Duodenal mucosa (tissue), 2 donors: ENCODE data around the gene SHISA6.

ENCODE experiments used
- H3K27ac ChIP-seq: one replicate; pipeline ENCODE4 v1.7.0; 2013; ENCODE audit warnings: low read depth, low read length
- H3K27me3 ChIP-seq, 2 donors: one replicate each; pipeline ENCODE4 v1.7.0; 2013; ENCODE audit warnings: low read length in 2 of 2, control low read depth in 1 of 2; ENCODE audit not compliant: insufficient read depth in 2 of 2, control insufficient read depth in 1 of 2
- H3K36me3 ChIP-seq, 2 donors: one replicate each; pipeline ENCODE4 v1.7.0; 2013; ENCODE audit warnings: low read length in 2 of 2, control low read depth in 1 of 2; ENCODE audit not compliant: insufficient read depth in 2 of 2, control insufficient read depth in 1 of 2
- H3K4me1 ChIP-seq, 2 donors: one replicate each; pipeline ENCODE4 v1.7.0; 2013; ENCODE audit warnings: low read length in 2 of 2, control low read depth in 1 of 2; ENCODE audit not compliant: insufficient read depth in 2 of 2, control insufficient read depth in 1 of 2
- H3K4me3 ChIP-seq, 2 donors: one replicate each; pipeline ENCODE4 v1.7.0; 2013; ENCODE audit warnings: low read length in 2 of 2, low read depth in 1 of 2
- H3K9ac ChIP-seq, 2 donors: one replicate each; pipeline ENCODE4 v1.7.0; 2013; ENCODE audit warnings: low read length in 2 of 2, low read depth in 1 of 2
- H3K9me3 ChIP-seq, 2 donors: one replicate each; pipeline ENCODE4 v1.7.0; 2013; ENCODE audit warnings: low read length in 2 of 2, control low read depth in 1 of 2; ENCODE audit not compliant: control insufficient read depth in 1 of 2

SHISA6 gene

DNA sequence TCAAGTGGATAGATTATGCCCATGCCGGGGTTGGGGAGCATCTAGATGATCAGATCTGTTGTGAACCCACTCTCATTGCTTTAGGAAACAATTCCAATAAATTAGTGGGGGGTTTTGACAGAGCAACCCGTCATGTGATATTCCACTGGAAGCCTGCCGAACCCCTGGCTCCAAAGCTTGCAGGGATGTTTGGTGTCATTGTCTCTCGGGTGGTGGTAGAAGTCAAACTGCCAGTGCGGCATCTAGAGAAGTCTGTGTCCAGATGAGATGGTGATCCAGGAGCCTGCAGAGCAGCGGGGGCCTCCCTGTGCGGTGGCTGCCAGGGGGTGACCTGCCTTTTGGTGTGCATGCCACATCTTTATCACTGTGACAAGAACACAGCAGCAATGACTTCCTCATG lies 91.7 kb downstream of the SHISA6 start:
- Histone ChIP-seq H3K27me3 (no peaks in the 10 kb centered on the region), H3K36me3 (no peaks in the 10 kb centered on the region), H3K4me1 (no peaks in the 10 kb centered on the region), H3K9ac (no peak overlapping the region), H3K9me3 (no peaks in the 10 kb centered on the region), H3K27ac (no peak overlapping the region), H3K4me3 (no peak overlapping the region)

DNA sequence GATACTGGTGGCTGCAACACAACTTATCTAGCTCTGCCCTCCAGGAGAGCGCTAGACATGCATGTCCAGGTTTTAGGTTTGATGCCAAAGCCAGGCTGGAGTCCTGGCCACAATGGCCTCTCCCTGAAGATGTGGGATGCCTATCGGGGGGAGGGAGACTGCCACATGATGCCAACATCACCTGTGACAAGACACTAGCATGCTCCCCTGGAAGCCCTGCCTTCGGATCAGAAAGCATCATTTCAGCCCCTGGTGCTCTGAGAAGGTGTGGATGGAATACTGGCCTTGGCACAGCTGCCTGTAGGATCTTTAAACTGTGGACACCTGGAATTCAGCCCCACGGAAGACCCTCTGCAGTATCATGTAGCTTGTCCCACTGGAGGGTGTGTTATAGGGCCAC lies 93.5 kb downstream of the SHISA6 start:
- H3K27me3 ChIP-seq: no peaks in the 10 kb centered on the region
- H3K4me3 ChIP-seq: no peak overlapping the region
- H3K9ac ChIP-seq: no peak overlapping the region
- H3K4me1 ChIP-seq: no peaks in the 10 kb centered on the region
- no peaks in the 10 kb centered on the region for H3K9me3 ChIP-seq
- no peaks in the 10 kb centered on the region for H3K36me3 ChIP-seq
- H3K27ac ChIP-seq: no peak overlapping the region

DNA sequence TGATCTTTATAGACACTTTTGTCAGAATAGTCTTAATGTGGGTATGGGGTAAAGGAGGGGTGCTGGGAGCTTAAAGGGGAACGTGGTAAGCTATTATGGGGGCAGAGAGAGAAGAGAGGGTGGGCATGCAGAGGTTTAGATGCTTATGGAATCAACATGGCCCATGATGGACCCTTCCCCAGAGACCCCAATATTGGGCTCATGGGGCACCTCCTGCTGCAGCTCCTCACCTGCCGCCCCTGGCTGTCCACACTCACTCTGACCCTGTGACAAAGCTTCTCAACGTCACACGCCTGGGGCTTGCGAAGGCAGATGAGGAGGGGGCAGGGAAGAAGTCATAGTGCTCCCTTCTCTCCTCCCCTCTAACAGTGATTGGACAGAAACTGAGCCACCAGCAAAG lies 95.3 kb downstream of the SHISA6 start:
- Histone ChIP-seq H3K9me3 (no peaks in the 10 kb centered on the region), H3K27ac (no peak overlapping the region), H3K36me3 (no peaks in the 10 kb centered on the region), H3K4me3 (no peak overlapping the region), H3K4me1 (no peaks in the 10 kb centered on the region), H3K9ac (no peak overlapping the region), H3K27me3 (no peaks in the 10 kb centered on the region)

DNA sequence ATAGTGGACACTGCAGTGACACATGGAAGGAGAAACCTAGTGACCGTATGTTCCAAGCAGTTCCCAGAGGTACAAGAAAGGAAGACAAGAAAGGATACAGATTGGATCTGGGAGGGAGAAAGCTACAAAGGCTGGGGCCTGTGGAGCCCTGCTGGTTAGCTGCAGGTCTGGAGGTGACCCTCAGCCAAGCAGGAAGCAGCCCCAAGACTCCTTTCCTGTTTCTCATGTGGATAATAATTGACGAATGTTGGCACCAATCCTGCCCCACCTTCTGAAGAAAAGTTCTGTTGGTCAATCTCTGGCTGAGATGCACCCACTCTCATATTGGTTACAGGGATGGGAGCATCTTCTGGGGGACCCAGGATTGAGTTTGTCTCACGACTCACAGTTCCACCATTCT lies 99.8 kb downstream of the SHISA6 start:
- H3K9me3 ChIP-seq: no peaks in the 10 kb centered on the region
- no peaks in the 10 kb centered on the region for H3K27me3 ChIP-seq
- no peak overlapping the region for H3K9ac ChIP-seq
- H3K4me3 ChIP-seq: no peak overlapping the region
- H3K4me1 ChIP-seq: no peaks in the 10 kb centered on the region
- H3K27ac ChIP-seq: no peak overlapping the region
- no peaks in the 10 kb centered on the region for H3K36me3 ChIP-seq

DNA sequence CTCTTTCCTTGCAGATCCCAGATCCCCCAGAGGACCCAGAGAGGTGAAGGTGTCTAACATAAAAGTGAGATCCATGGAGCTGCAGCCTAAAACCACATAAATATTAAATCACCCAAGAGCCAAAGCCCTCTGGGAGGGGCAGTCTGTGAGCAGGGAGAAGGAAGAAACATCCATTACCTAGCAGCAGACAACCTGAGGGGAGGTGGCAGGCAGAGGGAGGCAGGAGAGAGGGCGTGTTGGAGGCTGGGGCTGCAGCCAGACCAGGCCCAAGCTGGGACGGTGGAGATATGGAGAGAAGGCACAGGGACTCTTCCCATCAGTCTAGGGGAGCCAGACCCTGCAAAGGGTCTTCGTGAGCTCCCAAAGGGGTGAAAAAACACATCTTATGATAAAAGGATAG lies 101.1 kb downstream of the SHISA6 start:
- Histone ChIP-seq H3K27ac (no peak overlapping the region), H3K4me1 (no peaks in the 10 kb centered on the region), H3K27me3 (no peaks in the 10 kb centered on the region), H3K9me3 (no peaks in the 10 kb centered on the region), H3K4me3 (no peak overlapping the region), H3K36me3 (no peaks in the 10 kb centered on the region), H3K9ac (no peak overlapping the region)

DNA sequence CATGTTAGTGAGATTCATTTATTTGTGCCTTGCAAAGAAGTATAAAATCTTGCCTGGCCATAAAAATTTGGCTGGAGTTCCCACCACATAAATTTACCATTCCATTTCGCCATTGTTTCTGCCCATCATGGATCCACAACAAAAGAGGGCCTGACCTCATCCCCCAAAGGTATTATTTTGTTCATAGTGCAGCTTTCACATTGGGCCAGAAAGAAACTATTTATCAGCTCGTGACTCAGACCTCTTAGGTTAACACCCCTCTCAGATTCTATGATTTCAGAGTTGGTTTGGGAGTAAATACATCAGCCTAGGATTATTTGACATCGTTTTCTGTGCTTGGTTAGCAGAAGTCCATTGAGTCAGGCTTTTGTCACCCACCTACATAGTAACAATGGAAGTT lies 108.1 kb downstream of the SHISA6 start:
- Histone ChIP-seq H3K36me3 (no peaks in the 10 kb centered on the region), H3K27ac (no peak overlapping the region), H3K9ac (no peak overlapping the region), H3K4me1 (no peaks in the 10 kb centered on the region), H3K4me3 (no peak overlapping the region), H3K9me3 (no peaks in the 10 kb centered on the region), H3K27me3 (no peaks in the 10 kb centered on the region)

DNA sequence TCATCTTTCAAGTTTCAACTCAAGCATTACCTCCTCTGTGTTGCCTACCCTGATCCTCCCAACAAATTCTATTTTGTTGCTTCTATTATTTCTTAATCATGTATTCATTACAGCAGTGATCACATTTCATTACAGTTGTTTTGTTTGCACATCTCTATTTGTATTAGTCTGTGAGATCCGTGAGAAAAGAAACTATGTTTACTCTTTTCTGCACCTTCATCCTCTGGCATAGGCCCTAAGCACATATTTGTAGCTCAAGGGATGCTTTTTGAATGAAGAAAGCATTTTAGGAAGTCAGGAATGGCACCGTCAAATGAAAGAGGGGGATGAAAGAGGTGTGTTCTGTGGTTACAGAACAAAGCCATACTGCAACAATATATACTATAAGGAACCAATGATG lies 110.5 kb downstream of the SHISA6 start:
- no peaks in the 10 kb centered on the region for H3K9me3 ChIP-seq

DNA sequence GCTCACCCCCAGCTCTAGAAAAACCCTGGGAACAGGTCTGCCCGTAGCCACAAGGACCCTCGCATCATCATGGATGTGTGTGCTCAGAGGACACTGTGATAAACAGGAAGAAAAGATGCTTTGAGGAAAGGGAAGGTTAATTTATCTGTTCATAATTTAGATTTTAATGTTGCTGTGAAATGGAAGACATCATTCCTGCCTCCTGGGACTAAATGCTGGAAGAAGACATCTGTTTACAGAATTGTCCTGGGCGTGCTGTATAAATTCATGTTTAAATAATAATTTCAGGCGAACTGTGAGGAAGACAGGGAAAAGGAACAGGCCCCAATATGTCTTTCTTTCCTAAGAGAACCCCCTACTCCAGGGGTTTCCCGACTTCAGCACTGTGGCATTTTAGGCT lies 112.6 kb downstream of the SHISA6 start:
- no peaks in the 10 kb centered on the region for H3K4me1 ChIP-seq
- H3K9ac ChIP-seq: no peak overlapping the region
- H3K36me3 ChIP-seq: no peaks in the 10 kb centered on the region
- H3K4me3 ChIP-seq: no peak overlapping the region
- H3K27me3 ChIP-seq: no peaks in the 10 kb centered on the region
- no peaks in the 10 kb centered on the region for H3K9me3 ChIP-seq
- H3K27ac ChIP-seq: no peak overlapping the region

More for the DNA sequence above, 110.5 kb downstream of the SHISA6 start:
- Histone ChIP-seq H3K9ac (no peak overlapping the region), H3K36me3 (no peaks in the 10 kb centered on the region), H3K4me3 (no peak overlapping the region), H3K27ac (no peak overlapping the region), H3K27me3 (no peaks in the 10 kb centered on the region), H3K4me1 (no peaks in the 10 kb centered on the region)

DNA sequence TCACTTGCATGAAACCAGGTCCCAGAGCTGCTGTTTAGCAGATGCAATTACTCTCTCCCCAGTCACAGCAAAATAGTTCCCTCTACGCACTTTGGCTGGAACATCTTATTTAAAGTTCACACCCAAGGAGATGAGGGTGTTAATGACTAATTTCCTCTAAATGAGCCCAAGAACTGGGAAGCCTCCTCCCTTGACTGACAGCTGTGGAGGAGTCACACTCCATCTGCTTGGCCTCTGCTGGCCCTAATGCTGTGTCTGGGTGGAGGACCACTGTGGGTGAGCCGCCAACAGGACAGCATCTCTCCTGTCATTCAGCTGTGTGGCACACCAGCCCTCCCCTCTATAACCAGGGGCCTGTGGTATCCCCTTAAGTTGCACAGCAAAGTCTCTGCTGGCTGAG lies 115.4 kb downstream of the SHISA6 start:
- no peaks in the 10 kb centered on the region for H3K36me3 ChIP-seq
- no peak overlapping the region for H3K9ac ChIP-seq
- H3K27me3 ChIP-seq: no peaks in the 10 kb centered on the region
- H3K4me1 ChIP-seq: no peaks in the 10 kb centered on the region
- no peak overlapping the region for H3K4me3 ChIP-seq
- no peak overlapping the region for H3K27ac ChIP-seq
- H3K9me3 ChIP-seq: no peaks in the 10 kb centered on the region

DNA sequence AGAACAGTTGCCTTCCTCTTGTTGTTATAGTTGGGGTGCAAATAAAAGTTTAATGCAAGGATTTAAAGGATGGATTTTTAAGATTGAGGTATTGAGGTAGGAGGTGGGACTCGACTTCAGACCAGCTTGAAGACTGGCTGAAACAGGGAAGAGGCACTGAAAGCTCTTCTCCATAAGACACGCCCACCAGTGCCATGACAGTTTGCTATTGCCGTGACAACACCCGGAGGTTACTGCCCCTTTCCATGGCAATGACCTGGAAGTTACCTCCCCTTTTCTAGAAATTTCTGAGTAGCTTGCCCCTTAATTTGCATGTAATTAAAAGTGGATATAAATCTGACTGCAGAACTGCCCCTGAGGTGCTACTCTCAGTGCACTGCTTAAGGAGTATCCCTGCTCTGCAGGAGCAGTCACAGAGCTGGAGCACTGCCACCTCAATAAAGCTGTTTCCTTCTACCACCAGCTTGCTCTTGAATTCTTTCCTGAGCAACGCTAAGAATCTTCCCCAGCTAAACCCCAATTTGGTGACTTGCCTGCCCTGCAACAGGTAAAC lies 122.6 kb downstream of the SHISA6 start:
- Histone ChIP-seq H3K9me3 (no peaks in the 10 kb centered on the region), H3K27me3 (no peaks in the 10 kb centered on the region), H3K36me3 (no peaks in the 10 kb centered on the region), H3K27ac (no peak overlapping the region), H3K9ac (no peak overlapping the region), H3K4me3 (no peak overlapping the region), H3K4me1 (no peaks in the 10 kb centered on the region)

DNA sequence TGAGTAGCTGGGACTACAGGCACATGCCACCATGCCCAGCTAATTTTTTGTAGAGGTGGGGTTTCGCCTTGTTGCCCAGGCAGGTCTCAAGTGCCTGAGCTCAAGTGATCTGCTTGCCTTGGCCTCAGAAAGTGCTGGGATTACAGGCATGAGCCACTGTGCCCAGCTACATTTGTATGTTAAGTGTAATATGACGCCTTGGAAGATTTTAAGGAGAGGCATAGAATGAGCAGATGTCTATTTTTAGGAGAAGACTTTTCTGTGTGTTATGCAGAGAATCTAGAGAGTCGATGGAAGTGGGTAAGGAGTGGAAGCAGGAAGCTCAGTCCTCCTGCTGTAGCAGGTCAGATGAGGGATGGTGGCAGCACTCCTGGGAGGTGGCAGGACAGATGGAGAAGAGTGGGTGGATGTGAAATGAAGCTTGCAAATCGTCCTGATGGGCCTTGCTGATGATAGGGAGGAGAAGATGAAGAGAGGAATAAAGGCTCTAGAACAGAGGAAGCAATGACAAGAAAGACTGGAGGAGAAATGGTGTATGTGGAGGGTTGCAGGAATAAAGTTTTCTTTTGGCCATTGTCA lies 125.3 kb downstream of the SHISA6 start:
- Histone ChIP-seq H3K9me3 (no peaks in the 10 kb centered on the region), H3K27ac (no peak overlapping the region), H3K4me1 (no peaks in the 10 kb centered on the region), H3K27me3 (no peaks in the 10 kb centered on the region), H3K36me3 (no peaks in the 10 kb centered on the region), H3K4me3 (no peak overlapping the region), H3K9ac (no peak overlapping the region)
